A549 (cell line): ENCODE results near the gene ADA. TPM values are rescaled to one million over a fixed set of nuclear protein-coding genes. Genes with fewer than 3 reads are reported as not detected.

Experiments used
- ATAC-seq, 2 experiments: fragments of 200-7000 bp in 1 of 2; fragments of >200 bp in 1 of 2; cut with Nextera tagmentation in 1 of 2; cut with Tn5 transposase in 1 of 2; 3 replicates each; pipeline versions ENCODE4 v1.8.0 to v1.9.1; 2018 to 2020; ENCODE audit warnings: mild to moderate bottlenecking in 1 of 2, moderate library complexity in 1 of 2
- CTCF ChIA-PET: fragments of 300-600 bp; sonication (Branson Sonifier 250); formaldehyde crosslinking; extraction: SDS; loops from one replicate; lab custom pipeline; 2021; ENCODE audit warnings: antibody characterized with exemption, inconsistent platforms; lab: Yijun Ruan, JAX
- POLR2A ChIA-PET: fragments of 350-600 bp; formaldehyde crosslinking; extraction: SDS; loops from one replicate; lab custom pipeline; 2021; ENCODE audit warnings: antibody characterized with exemption, inconsistent platforms; lab: Yijun Ruan, JAX
- DNase-seq, 2 experiments: peaks; one replicate each; pipeline versions ENCODE4 v3.0.0 to v3.0.0-alpha.2; 2011 to 2016; ENCODE audit warnings: low read depth in 1 of 2, low spot score in 1 of 2
- FAIRE-seq: peaks from 2 replicates; lab custom pipeline; 2011; peaks lifted over from hg19 to GRCh38; lab: Jason Lieb, UNC
- H3K27ac ChIP-seq, 2 experiments: fragments of >200 bp; sonication (Bioruptor Twin); formaldehyde crosslinking; 3 replicates each; pipeline ENCODE4 v1.5.1; 2016 to 2017
- H3K4me1 ChIP-seq: fragments of >200 bp; sonication (Bioruptor Twin); formaldehyde crosslinking; 3 replicates; pipeline ENCODE4 v1.6.1; 2016
- H3K4me2 ChIP-seq: fragments of >200 bp; sonication (Bioruptor Twin); formaldehyde crosslinking; 3 replicates; pipeline ENCODE4 v1.6.1; 2016
- H3K4me3 ChIP-seq: fragments of >200 bp; sonication (Bioruptor Twin); formaldehyde crosslinking; 3 replicates; pipeline ENCODE4 v1.5.1; 2016
- H3K9me3 ChIP-seq: fragments of >200 bp; sonication (Bioruptor Twin); formaldehyde crosslinking; 3 replicates; pipeline ENCODE4 v1.6.1; 2016
- BCL3 ChIP-seq: fragments of >200 bp; sonication (Bioruptor Twin); formaldehyde crosslinking; IDR thresholded peaks from 3 replicates; pipeline ENCODE4 v1.6.1; 2016
- CHD4 ChIP-seq: fragments of 200-600 bp; sonication (generic); IDR thresholded peaks from 2 replicates; pipeline ENCODE4 v1.6.1; 2016; ENCODE audit warnings: antibody characterized with exemption, mild to moderate bottlenecking, borderline replicate concordance
- EHMT2 ChIP-seq: fragments of 200-600 bp; sonication (generic); IDR thresholded peaks from 2 replicates; pipeline ENCODE4 v1.6.1; 2016; ENCODE audit warnings: antibody characterized with exemption, low read depth, mild to moderate bottlenecking, moderate library complexity
- ESRRA ChIP-seq: fragments of 150-350 bp; IDR thresholded peaks from 2 replicates; pipeline ENCODE4 v1.6.1; 2014; ENCODE audit warnings: mild to moderate bottlenecking, low read length, borderline replicate concordance
- FOSL2 ChIP-seq, 2 experiments: fragments of 450-650 bp in 1 of 2; fragments of >200 bp in 1 of 2; sonication (Bioruptor Twin) in 1 of 2; formaldehyde crosslinking; IDR thresholded peaks; 2 replicates each; pipeline versions ENCODE4 v1.5.0 to v1.6.1; 2016 to 2020; ENCODE audit warnings: mild to moderate bottlenecking in 1 of 2, moderate library complexity in 1 of 2
- HDAC2 ChIP-seq: fragments of 200-600 bp; sonication (generic); IDR thresholded peaks from 2 replicates; pipeline ENCODE4 v1.6.1; 2016
- KDM1A ChIP-seq: fragments of 200-600 bp; sonication (generic); IDR thresholded peaks from 2 replicates; pipeline ENCODE4 v1.6.1; 2016; ENCODE audit warnings: low read depth, mild to moderate bottlenecking
- KDM5A ChIP-seq: fragments of 200-600 bp; sonication (generic); IDR thresholded peaks from 2 replicates; pipeline ENCODE4 v1.6.1; 2016; ENCODE audit warnings: antibody characterized with exemption, mild to moderate bottlenecking
- NPAS2 ChIP-seq: fragments of 250-450 bp; sonication (Bioruptor Pico); IDR thresholded peaks from 2 replicates; pipeline ENCODE4 v1.8.0; 2022; ENCODE audit warnings: mild to moderate bottlenecking, moderate library complexity, borderline replicate concordance
- RAD21 ChIP-seq, 2 experiments: fragments of >200 bp in 1 of 2; sonication (Bioruptor Twin) in 1 of 2; formaldehyde crosslinking in 1 of 2; IDR thresholded peaks in 1 of 2; conservative IDR thresholded peaks in 1 of 2; 2 replicates in 1 of 2; 3 replicates in 1 of 2; pipeline ENCODE4 v1.6.1; 2012 to 2018; ENCODE audit warnings: inconsistent platforms in 1 of 2
- RARB ChIP-seq: fragments of 250-450 bp; sonication (Bioruptor Pico); IDR thresholded peaks from 2 replicates; pipeline ENCODE4 v1.8.0; 2021; ENCODE audit warnings: mild to moderate bottlenecking, moderate library complexity
- ZFP36 ChIP-seq: fragments of 450-650 bp; IDR thresholded peaks from 2 replicates; pipeline ENCODE4 v1.6.1; 2014; ENCODE audit warnings: borderline replicate concordance; ENCODE audit not compliant: partially characterized antibody
- ZSCAN20 ChIP-seq: fragments of 250-450 bp; sonication (Bioruptor Pico); IDR thresholded peaks from 2 replicates; pipeline ENCODE4 v1.8.0; 2022; ENCODE audit warnings: mild to moderate bottlenecking, moderate library complexity
- WGBS: methylation state at CpG from one replicate; pipeline ENCODE4 v1.1.6; 2017; ENCODE audit errors: missing lambda C conversion rate; 5-methylcytosine and 5-hydroxymethylcytosine counted together
- polyA plus RNA-seq, 4 experiments: library from polyadenylated mRNA; depleted of rRNA in 3 of 4; stranded (reverse); fragments of >200 nt; fragmentation: RNase III in 1 of 4; extraction: RNeasy Plus Mini Kit Qiagen cat#74134 plus additional on column Dnase treatment in 1 of 4; gene quantifications; 2 replicates in 3 of 4; 3 replicates in 1 of 4; pipeline ENCODE4 v1.2.3, GENCODE V29; 2011 to 2017
- TF ChIP-seq, protein P1 (sequence below): IDR thresholded peaks from 2 replicates; pipeline ENCODE4 v1.6.1; 2012; ENCODE audit warnings: low read depth, borderline replicate concordance
- TF ChIP-seq, protein P2 (sequence below): fragments of >200 bp; sonication (Bioruptor Twin); formaldehyde crosslinking; IDR thresholded peaks from 3 replicates; pipeline ENCODE4 v1.5.1; 2016
- TF ChIP-seq, protein P3 (sequence below): IDR thresholded peaks from 2 replicates; pipeline ENCODE4 v1.6.1; 2012

The ADA gene
- polyA plus RNA-seq, 2 of the 4 experiments (the other 2 are of a cell fraction) = 34.5 to 48.1 TPM

DNA sequence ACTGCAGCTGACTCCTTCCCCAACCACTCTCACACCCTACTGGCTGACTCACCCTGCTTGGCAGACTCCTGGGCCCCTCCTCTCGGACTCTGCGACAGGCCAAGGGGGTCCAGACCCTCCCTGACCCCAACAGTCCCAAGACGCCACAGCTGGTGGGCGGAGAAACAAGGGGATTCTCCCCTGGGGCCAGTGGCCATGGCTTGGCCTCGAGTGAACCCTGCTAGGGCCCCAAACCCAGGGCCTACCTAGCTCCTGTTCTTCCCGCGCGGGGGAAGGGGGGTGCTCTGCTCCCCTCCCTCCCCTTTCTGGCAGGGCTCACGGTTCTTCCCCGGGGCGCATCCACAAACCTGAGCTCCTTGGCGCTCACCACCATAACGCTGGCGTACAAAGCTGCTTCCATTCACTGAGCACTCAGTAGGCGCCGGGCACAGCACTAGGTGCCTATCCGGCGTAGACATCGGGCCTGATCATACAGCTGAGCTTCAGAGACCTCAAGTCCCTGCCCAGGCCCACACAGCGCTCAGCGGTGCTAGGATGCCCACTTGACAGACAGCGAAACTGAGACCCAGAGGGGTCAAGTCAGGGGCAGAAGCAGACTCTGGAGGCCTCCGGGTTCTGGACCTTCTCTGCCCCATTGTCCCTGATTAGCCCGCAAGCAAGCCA is 597 bp downstream of the ADA start:
- POLR2A ChIA-PET = interaction anchor here (1.0 kb wide), 1 partner anchor 8 kb away, joined by 3 read pairs; no protein-coding TSS in a partner anchor
- TF ChIP-seq, protein P1, sequence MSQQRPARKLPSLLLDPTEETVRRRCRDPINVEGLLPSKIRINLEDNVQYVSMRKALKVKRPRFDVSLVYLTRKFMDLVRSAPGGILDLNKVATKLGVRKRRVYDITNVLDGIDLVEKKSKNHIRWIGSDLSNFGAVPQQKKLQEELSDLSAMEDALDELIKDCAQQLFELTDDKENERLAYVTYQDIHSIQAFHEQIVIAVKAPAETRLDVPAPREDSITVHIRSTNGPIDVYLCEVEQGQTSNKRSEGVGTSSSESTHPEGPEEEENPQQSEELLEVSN = peak; percentile 44; the same call in 1 of the 2 replicates
- no peak for TF ChIP-seq ZSCAN20 (CRISPR knock-in tag)
- TF ChIP-seq, protein P2, sequence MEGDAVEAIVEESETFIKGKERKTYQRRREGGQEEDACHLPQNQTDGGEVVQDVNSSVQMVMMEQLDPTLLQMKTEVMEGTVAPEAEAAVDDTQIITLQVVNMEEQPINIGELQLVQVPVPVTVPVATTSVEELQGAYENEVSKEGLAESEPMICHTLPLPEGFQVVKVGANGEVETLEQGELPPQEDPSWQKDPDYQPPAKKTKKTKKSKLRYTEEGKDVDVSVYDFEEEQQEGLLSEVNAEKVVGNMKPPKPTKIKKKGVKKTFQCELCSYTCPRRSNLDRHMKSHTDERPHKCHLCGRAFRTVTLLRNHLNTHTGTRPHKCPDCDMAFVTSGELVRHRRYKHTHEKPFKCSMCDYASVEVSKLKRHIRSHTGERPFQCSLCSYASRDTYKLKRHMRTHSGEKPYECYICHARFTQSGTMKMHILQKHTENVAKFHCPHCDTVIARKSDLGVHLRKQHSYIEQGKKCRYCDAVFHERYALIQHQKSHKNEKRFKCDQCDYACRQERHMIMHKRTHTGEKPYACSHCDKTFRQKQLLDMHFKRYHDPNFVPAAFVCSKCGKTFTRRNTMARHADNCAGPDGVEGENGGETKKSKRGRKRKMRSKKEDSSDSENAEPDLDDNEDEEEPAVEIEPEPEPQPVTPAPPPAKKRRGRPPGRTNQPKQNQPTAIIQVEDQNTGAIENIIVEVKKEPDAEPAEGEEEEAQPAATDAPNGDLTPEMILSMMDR = no peak; the same call in 2 of the 3 replicates
- TF ChIP-seq EHMT2 = no peak
- TF ChIP-seq KDM5A = no peak
- no peak for TF ChIP-seq FOSL2 (IDR thresholded peaks at IDR 0.05)
- no peak for TF ChIP-seq FOSL2 (CRISPR knock-in tag; IDR thresholded peaks at IDR 0.05)
- peak; percentile 99 for TF ChIP-seq KDM1A
- peak; percentile 94 for TF ChIP-seq CHD4
- peak; percentile 95 for TF ChIP-seq HDAC2
- peak; percentile 30 for TF ChIP-seq ZFP36
- TF ChIP-seq ESRRA = peak; percentile 92
- peak; percentile 69; the same call in 1 of the 2 replicates for TF ChIP-seq RARB (CRISPR knock-in tag)
- TF ChIP-seq NPAS2 (CRISPR knock-in tag) = no peak
- TF ChIP-seq, all 56 proteins: peak for 7
- DNase-seq = peak in 1 of 2 experiments; percentile 31
- Histone ChIP-seq H3K4me1 (peaks cover 23% of the 10 kb centered on the region), H3K9me3 (no peaks in the 10 kb centered on the region), H3K27ac (peak overlapping the region; percentile 90 to 94), H3K4me2 (peak overlapping the region; percentile 73), H3K4me3 (peak overlapping the region; percentile 70)
- CTCF ChIA-PET = interaction anchor here (1.2 to 13.0 kb wide), 2 partner anchors 32 to 41 kb away, joined by 3 to 126 read pairs; no protein-coding TSS in a partner anchor
- peak; percentile 42 to 45 for ATAC-seq
- WGBS = 8% methylated on average over 18 of the region's 24 CpGs
- no peak for FAIRE-seq

- Histone ChIP-seq H3K9me3 (no peaks in the 10 kb centered on the region), H3K4me1 (peaks cover 28% of the 10 kb centered on the region), H3K4me3 (no peak overlapping the region), H3K27ac (peak overlapping the region in 1 of 2 experiments; percentile 94; a peak in 2 of 6 replicates), H3K4me2 (peak overlapping the region; percentile 73)
- TF ChIP-seq EHMT2 = no peak
- TF ChIP-seq, protein P3, sequence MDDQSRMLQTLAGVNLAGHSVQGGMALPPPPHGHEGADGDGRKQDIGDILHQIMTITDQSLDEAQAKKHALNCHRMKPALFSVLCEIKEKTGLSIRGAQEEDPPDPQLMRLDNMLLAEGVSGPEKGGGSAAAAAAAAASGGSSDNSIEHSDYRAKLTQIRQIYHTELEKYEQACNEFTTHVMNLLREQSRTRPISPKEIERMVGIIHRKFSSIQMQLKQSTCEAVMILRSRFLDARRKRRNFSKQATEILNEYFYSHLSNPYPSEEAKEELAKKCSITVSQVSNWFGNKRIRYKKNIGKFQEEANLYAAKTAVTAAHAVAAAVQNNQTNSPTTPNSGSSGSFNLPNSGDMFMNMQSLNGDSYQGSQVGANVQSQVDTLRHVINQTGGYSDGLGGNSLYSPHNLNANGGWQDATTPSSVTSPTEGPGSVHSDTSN = no peak
- DNase-seq = no peak
- 83% methylated on average over 6 of the region's 6 CpGs for WGBS
- POLR2A ChIA-PET = interaction anchor here (1.0 kb wide), 1 partner anchor 8 kb away, joined by 3 read pairs; no protein-coding TSS in a partner anchor
- ATAC-seq = no peak
- no peak for FAIRE-seq
- CTCF ChIA-PET = interaction anchor here (0.6 to 13.0 kb wide), 7 partner anchors 10 to 1278 kb away, joined by 3 to 126 read pairs (median 4); no protein-coding TSS in a partner anchor
Measured at GRCh38 chr20:44649976-44650375, 1.5 kb downstream of the ADA start.

- FAIRE-seq = no peak
- POLR2A ChIA-PET = no interaction called here
- TF ChIP-seq RAD21 (conservative IDR thresholded peaks at IDR 0.05 in 1 of 2, IDR thresholded peaks at IDR 0.05 in 1 of 2) (no peak), ZFP36 (peak; percentile 22), KDM5A (no peak), BCL3 (no peak)
Measured at GRCh38 chr20:44649126-44649525, 2.4 kb downstream of the ADA start.

More at GRCh38 chr20:44649126-44649525, 2.4 kb downstream of the ADA start:
- WGBS = 90% methylated on average over 3 of the region's 3 CpGs
- Histone ChIP-seq H3K4me1 (peaks cover 36% of the 10 kb centered on the region), H3K27ac (no peak overlapping the region), H3K4me2 (no peak overlapping the region; the same call in 2 of the 3 replicates), H3K9me3 (no peaks in the 10 kb centered on the region), H3K4me3 (no peak overlapping the region)
- DNase-seq (no peak), ATAC-seq (no peak)
- CTCF ChIA-PET = interaction anchor here (1.1 to 13.0 kb wide), 6 partner anchors 11 to 38 kb away, joined by 3 to 126 read pairs (median 4); no protein-coding TSS in a partner anchor
